Sigmoid colon (tissue), 4 donors: Measurements from ENCODE around the gene TBCD.

Source experiments
- POLR2A ChIP-seq, 2 donors: fragments of 450-650 bp; IDR thresholded peaks; one replicate each; pipeline ENCODE4 v1.6.1; 2016; ENCODE audit warnings: antibody characterized with exemption in 2 of 2, mild to moderate bottlenecking in 2 of 2, moderate library complexity in 2 of 2
- POLR2AphosphoS5 ChIP-seq, 4 donors: sonication (generic); formaldehyde crosslinking; IDR thresholded peaks; one replicate each; pipeline ENCODE4 v1.6.1; 2017; ENCODE audit warnings: antibody characterized with exemption in 4 of 4
- TF ChIP-seq, protein P1 (sequence below), 4 experiments: fragments of 450-650 bp in 3 of 4; fragments of 200-600 bp in 1 of 4; IDR thresholded peaks; one replicate each; pipeline ENCODE4 v1.5.1; 2016 to 2019; ENCODE audit warnings: antibody characterized with exemption in 4 of 4, mild to moderate bottlenecking in 3 of 4, moderate library complexity in 2 of 4

DNA sequence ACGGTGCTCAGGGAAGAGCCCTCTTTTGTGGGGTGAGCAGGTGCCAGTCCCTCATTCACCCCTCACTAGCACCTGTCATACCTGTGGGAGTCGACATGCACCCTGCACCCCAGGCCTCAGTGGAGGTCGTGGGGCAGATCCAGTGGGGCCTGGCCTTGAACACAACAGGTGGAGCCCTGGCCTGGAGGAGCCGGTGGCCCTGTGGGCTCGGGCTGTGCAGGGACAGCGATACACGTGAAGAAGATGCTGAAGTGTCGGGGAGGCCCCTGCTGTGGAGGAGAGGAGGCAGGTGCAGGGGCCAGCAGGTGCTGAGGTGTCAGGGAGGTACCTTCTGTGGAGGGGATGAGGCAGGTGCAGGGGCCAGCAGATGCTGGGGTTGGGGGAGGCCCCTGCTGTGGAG is 56.1 kb downstream of the TBCD start:
- TF ChIP-seq, protein P1, sequence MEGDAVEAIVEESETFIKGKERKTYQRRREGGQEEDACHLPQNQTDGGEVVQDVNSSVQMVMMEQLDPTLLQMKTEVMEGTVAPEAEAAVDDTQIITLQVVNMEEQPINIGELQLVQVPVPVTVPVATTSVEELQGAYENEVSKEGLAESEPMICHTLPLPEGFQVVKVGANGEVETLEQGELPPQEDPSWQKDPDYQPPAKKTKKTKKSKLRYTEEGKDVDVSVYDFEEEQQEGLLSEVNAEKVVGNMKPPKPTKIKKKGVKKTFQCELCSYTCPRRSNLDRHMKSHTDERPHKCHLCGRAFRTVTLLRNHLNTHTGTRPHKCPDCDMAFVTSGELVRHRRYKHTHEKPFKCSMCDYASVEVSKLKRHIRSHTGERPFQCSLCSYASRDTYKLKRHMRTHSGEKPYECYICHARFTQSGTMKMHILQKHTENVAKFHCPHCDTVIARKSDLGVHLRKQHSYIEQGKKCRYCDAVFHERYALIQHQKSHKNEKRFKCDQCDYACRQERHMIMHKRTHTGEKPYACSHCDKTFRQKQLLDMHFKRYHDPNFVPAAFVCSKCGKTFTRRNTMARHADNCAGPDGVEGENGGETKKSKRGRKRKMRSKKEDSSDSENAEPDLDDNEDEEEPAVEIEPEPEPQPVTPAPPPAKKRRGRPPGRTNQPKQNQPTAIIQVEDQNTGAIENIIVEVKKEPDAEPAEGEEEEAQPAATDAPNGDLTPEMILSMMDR (IDR thresholded peaks at IDR 0.05): no peak
- TF ChIP-seq POLR2A (IDR thresholded peaks at IDR 0.05) (no peak), POLR2AphosphoS5 (IDR thresholded peaks at IDR 0.05) (no peak)
